Measurements from ENCODE around the gene SULT1C2.

- TF ChIP-seq BACH2 (CRISPR knock-in tag; IDR thresholded peaks at IDR 0.05; ENCODE audit: borderline replicate concordance) (no peak), POU6F1 (CRISPR knock-in tag; IDR thresholded peaks at IDR 0.05; ENCODE audit: borderline replicate concordance, low read depth) (no peak), ZFP30 (CRISPR knock-in tag; IDR thresholded peaks at IDR 0.05) (no peak), PATZ1 (CRISPR knock-in tag; IDR thresholded peaks at IDR 0.05; ENCODE audit: borderline replicate concordance) (no peak), ZC3H10 (CRISPR knock-in tag; IDR thresholded peaks at IDR 0.05) (no peak), SNAI2 (CRISPR knock-in tag; IDR thresholded peaks at IDR 0.05) (no peak), CSDC2 (CRISPR knock-in tag; IDR thresholded peaks at IDR 0.05) (no peak), CREB5 (CRISPR knock-in tag; IDR thresholded peaks at IDR 0.05; ENCODE audit: low read depth) (no peak), ARNTL (CRISPR knock-in tag; IDR thresholded peaks at IDR 0.05; ENCODE audit: borderline replicate concordance, low read depth) (no peak), RARB (CRISPR knock-in tag; IDR thresholded peaks at IDR 0.05) (no peak), OSR1 (CRISPR knock-in tag; IDR thresholded peaks at IDR 0.05) (no peak), ZFP3 (CRISPR knock-in tag; IDR thresholded peaks at IDR 0.05) (no peak), TOX (CRISPR knock-in tag; IDR thresholded peaks at IDR 0.05; ENCODE audit: borderline replicate concordance) (no peak), TSHZ2 (CRISPR knock-in tag; IDR thresholded peaks at IDR 0.05) (no peak)
Measured at GRCh38 chr2:108324531-108325255, 36.0 kb downstream of the SULT1C2 start.
